T-cell (primary cell): Measurements from ENCODE around the gene TENM3. TPM values are rescaled to one million over a fixed set of nuclear protein-coding genes. Genes with fewer than 3 reads are reported as not detected.

Experiments
- ATAC-seq, 4 experiments: fragments of 200-7000 bp in 3 of 4; fragments of 150-1000 bp in 1 of 4; cut with Tn5 transposase; replicated peaks in 1 of 4; 1 replicate in 3 of 4; 2 replicates in 1 of 4; pipeline ENCODE4 v1.10.0; 2021; ENCODE audit warnings: moderate library complexity in 3 of 4, mild to moderate bottlenecking in 2 of 4, moderate number of reproducible peaks in 1 of 4
- CTCF ChIA-PET, 2 donors: fragments of 300-600 bp; sonication (Branson Sonifier 250); formaldehyde crosslinking; loops; one replicate each; lab custom pipeline; 2022; ENCODE audit warnings: antibody characterized with exemption in 2 of 2; lab: Charles Lee
- POLR2A ChIA-PET, 2 donors: fragments of 300-600 bp; sonication (Branson Sonifier 250); formaldehyde crosslinking; loops; one replicate each; lab custom pipeline; 2022; ENCODE audit warnings: antibody characterized with exemption in 2 of 2; lab: Charles Lee
- DNase-seq, 35 experiments: peaks; one replicate each; pipeline versions ENCODE4 v3.0.0 to v3.0.0-alpha.2; 2013 to 2023
- H3K27ac ChIP-seq: one replicate; pipeline ENCODE4 v1.5.1; 2013; ENCODE audit warnings: low read length
- H3K27me3 ChIP-seq, 2 experiments: replicated peaks in 1 of 2; 1 replicate in 1 of 2; 2 replicates in 1 of 2; pipeline versions ENCODE4 v1.6.1 to v1.7.0; 2013; ENCODE audit warnings: low read length in 1 of 2, mixed read lengths in 1 of 2; ENCODE audit not compliant: control insufficient read depth in 2 of 2, insufficient read depth in 2 of 2; ENCODE audit errors: extremely low read depth in 1 of 2
- H3K36me3 ChIP-seq, 2 donors: 1 replicate in 1 of 2; 2 replicates in 1 of 2; pipeline versions ENCODE4 v1.6.1 to v1.7.0; 2013; ENCODE audit warnings: low read length in 1 of 2; ENCODE audit not compliant: control insufficient read depth in 2 of 2, insufficient read depth in 1 of 2; ENCODE audit errors: extremely low read depth in 1 of 2
- H3K4me1 ChIP-seq, 2 experiments: 1 replicate in 1 of 2; 2 replicates in 1 of 2; pipeline versions ENCODE4 v1.6.1 to v1.7.0; 2013; ENCODE audit warnings: low read length in 2 of 2, mixed read lengths in 1 of 2; ENCODE audit not compliant: insufficient read depth in 2 of 2, control insufficient read depth in 1 of 2; ENCODE audit errors: extremely low read depth in 1 of 2
- H3K4me3 ChIP-seq, 2 donors: 1 replicate in 1 of 2; 2 replicates in 1 of 2; pipeline versions ENCODE4 v1.5.1 to v1.7.0; 2013; ENCODE audit warnings: mild to moderate bottlenecking in 2 of 2, low read length in 1 of 2, moderate library complexity in 1 of 2; ENCODE audit not compliant: control insufficient read depth in 1 of 2; ENCODE audit errors: extremely low read depth in 1 of 2
- H3K9me3 ChIP-seq: 2 replicates; pipeline ENCODE4 v1.7.0; 2013
- H3K27ac Mint-ChIP-seq, 2 donors: one replicate each; pipeline ENCODE4 v1.8.0; 2020 to 2021; ENCODE audit warnings: mild to moderate bottlenecking in 2 of 2, mixed read lengths in 2 of 2
- H3K27me3 Mint-ChIP-seq, 2 donors: one replicate each; pipeline ENCODE4 v1.8.0; 2021 to 2022; ENCODE audit warnings: mixed read lengths in 2 of 2
- H3K36me3 Mint-ChIP-seq: one replicate; pipeline ENCODE4 v1.8.0; 2021; ENCODE audit warnings: mixed read lengths
- H3K4me1 Mint-ChIP-seq, 3 donors: one replicate each; pipeline ENCODE4 v1.8.0; 2020 to 2022; ENCODE audit warnings: mixed read lengths in 3 of 3, mild to moderate bottlenecking in 1 of 3
- H3K4me3 Mint-ChIP-seq, 3 donors: one replicate each; pipeline ENCODE4 v1.8.0; 2020 to 2022; ENCODE audit warnings: mild to moderate bottlenecking in 3 of 3, mixed read lengths in 3 of 3, moderate library complexity in 3 of 3
- H3K9me3 Mint-ChIP-seq, 3 donors: one replicate each; pipeline ENCODE4 v1.8.0; 2020 to 2022; ENCODE audit warnings: mixed read lengths in 3 of 3
- WGBS: methylation state at CpG from one replicate; pipeline ENCODE4 v1.1.5; 2013; ENCODE audit warnings: missing lambda C conversion rate; ENCODE audit not compliant: insufficient coverage; 5-methylcytosine and 5-hydroxymethylcytosine counted together
- total RNA-seq, 35 experiments: library from RNA in 6 of 35; stranded (reverse) in 6 of 35; fragments of 120-200 nt in 1 of 35; gene quantifications; one replicate each; pipeline versions ENCODE4 v1.2.1 to v1.2.4 and lab custom pipeline; 2013 to 2026

The TENM3 gene
- total RNA-seq, 5 donors from 2014 or later (not counting 1 experiment from before 2014, with no cell fraction given): 0.03 to 0.44 (median 0.16) TPM; not detected in 2

DNA sequence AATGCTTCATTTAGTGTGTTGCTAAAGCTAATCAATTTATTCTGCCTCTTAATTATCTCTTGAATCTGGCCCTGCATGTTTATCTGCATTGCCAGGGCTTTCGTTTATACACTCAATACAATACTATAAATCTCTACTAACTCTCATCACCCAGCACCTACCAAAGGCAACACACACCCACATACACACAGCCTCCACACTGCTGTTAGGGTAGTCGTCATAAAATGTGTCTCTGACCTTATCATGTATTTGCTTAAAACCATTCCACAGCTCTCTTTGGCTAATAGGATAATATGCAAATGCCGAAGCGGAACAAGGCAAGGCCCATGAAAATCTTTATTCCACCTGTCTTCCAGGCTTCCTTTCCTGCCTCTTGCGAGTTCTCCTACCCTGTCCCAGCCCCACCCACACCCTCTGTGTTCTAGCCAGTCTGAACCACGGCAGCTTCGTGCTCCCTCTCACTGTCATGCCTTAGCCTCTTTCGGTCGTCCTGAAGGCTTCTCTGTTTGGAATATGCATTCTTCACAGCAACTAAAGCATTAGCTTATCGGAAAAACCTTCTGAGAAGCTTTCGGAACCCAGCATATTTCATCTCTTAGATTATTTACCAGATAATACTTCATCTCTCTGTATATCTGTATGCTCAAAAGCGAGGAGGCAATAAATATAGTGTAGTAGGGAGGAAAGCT lies 333.5 kb downstream of the TENM3 start:
- WGBS: 68% methylated on average over 9 of the region's 12 CpGs
- H3K4me1 ChIP-seq: no peaks in the 10 kb centered on the region
- no peaks in the 10 kb centered on the region for H3K36me3 ChIP-seq
- Mint-ChIP-seq H3K4me1 (no peaks in the 10 kb centered on the region), H3K9me3 (no peaks in the 10 kb centered on the region), H3K4me3 (no peak overlapping the region), H3K36me3 (no peaks in the 10 kb centered on the region), H3K27me3 (peaks cover 0 to 5% of the 10 kb centered on the region in 2 donors), H3K27ac (no peak overlapping the region)
- no peaks in the 10 kb centered on the region for H3K9me3 ChIP-seq
- H3K4me3 ChIP-seq: no peak overlapping the region
- H3K27me3 ChIP-seq: no peaks in the 10 kb centered on the region
- H3K27ac ChIP-seq: no peak overlapping the region
- CTCF ChIA-PET: interaction anchor here in 1 of 2 donors (0.6 kb wide), 1 partner anchor 22 kb away, joined by 3 read pairs; no protein-coding TSS in a partner anchor
- no peak for ATAC-seq
- DNase-seq: no peak
- POLR2A ChIA-PET: interaction anchor here in 1 of 2 donors (0.6 kb wide), 1 partner anchor 9 kb away, joined by 4 read pairs; no protein-coding TSS in a partner anchor

DNA sequence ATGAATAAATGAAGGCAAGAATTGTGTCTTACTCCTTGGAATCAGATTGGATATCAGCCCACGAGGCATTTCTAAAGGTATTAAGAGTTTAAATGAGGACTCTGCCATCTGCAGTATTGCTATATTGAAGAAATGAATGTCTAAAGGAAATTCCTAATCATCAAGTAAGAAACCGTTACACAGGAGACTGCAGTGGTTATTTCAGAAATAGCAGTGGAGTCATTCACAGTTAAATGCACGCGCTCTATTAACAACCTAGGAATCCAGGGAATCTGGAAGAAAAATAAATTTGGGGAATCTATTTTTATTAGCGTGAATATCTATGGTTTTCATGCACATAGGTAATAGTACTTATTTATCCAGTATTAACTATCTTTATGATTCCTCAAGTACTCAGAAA lies 334.2 kb downstream of the TENM3 start:
- Mint-ChIP-seq H3K4me1 (no peaks in the 10 kb centered on the region), H3K4me3 (no peak overlapping the region), H3K36me3 (no peaks in the 10 kb centered on the region), H3K9me3 (no peaks in the 10 kb centered on the region), H3K27ac (no peak overlapping the region), H3K27me3 (peaks cover 2 to 5% of the 10 kb centered on the region in 2 donors)
- H3K27ac ChIP-seq: no peak overlapping the region
- no peaks in the 10 kb centered on the region for H3K36me3 ChIP-seq
- no peaks in the 10 kb centered on the region for H3K4me1 ChIP-seq
- no peak for ATAC-seq
- H3K27me3 ChIP-seq: no peaks in the 10 kb centered on the region
- no peak for DNase-seq
- WGBS: no CpG with 5 or more reads among the region's 5 CpGs
- ChIA-PET CTCF (no interaction called here), POLR2A (no interaction called here)
- no peak overlapping the region for H3K4me3 ChIP-seq
- H3K9me3 ChIP-seq: no peaks in the 10 kb centered on the region

DNA sequence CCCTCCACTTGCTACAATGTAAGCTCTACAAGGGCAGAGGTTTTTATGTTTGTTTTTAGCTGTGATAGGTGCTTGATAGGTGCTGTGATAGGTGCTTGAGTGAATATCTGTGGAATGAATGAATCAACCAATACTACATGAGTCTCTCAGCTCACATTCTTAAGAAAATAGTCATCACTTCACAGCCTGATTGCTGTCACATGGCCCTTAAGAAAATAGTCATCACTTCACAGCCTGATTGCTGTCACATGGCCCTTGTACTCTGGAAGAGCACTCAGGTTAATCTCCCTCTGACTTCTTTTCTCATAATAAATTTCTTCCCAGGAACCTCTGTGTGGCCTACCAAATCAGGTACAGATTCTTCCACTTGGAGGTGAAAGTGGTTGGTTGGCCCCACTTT lies 335.2 kb downstream of the TENM3 start:
- POLR2A ChIA-PET: no interaction called here
- no peak overlapping the region for H3K27ac ChIP-seq
- ATAC-seq (no peak), DNase-seq (no peak)
- H3K4me3 ChIP-seq: no peak overlapping the region
- H3K9me3 Mint-ChIP-seq: no peaks in the 10 kb centered on the region
- H3K27me3 ChIP-seq: no peaks in the 10 kb centered on the region
- no peak overlapping the region for H3K27ac Mint-ChIP-seq
- H3K36me3 ChIP-seq: no peaks in the 10 kb centered on the region
- CTCF ChIA-PET: no interaction called here
- H3K27me3 Mint-ChIP-seq: peaks cover 2 to 5% of the 10 kb centered on the region in 2 donors
- no peaks in the 10 kb centered on the region for H3K4me1 Mint-ChIP-seq
- H3K36me3 Mint-ChIP-seq: no peaks in the 10 kb centered on the region
- no peaks in the 10 kb centered on the region for H3K9me3 ChIP-seq
- no peaks in the 10 kb centered on the region for H3K4me1 ChIP-seq
- no peak overlapping the region for H3K4me3 Mint-ChIP-seq

DNA sequence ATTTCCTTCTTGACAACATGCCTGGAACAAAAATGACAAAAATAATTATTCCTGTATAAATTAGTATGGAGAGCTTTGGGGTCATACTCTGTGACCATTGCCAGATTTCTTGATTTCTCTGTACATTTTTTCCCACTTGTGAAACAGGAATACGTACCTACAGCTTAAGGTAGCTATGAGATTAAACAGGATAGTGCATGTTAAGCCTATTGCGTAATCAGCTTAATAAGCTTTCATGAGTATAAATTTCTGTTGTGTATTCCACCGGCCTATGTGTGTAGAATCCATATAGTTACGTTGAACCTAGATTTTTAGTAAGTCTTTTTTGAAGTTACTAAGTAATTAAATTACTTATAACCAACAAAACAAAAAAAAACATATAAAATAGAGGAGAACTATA lies 339.0 kb downstream of the TENM3 start:
- Histone ChIP-seq H3K4me3 (no peak overlapping the region), H3K4me1 (no peaks in the 10 kb centered on the region), H3K27me3 (no peaks in the 10 kb centered on the region), H3K27ac (no peak overlapping the region), H3K36me3 (no peaks in the 10 kb centered on the region), H3K9me3 (no peaks in the 10 kb centered on the region)
- Mint-ChIP-seq H3K4me3 (no peak overlapping the region), H3K27me3 (peaks cover 2 to 8% of the 10 kb centered on the region in 2 donors), H3K9me3 (no peaks in the 10 kb centered on the region), H3K4me1 (no peaks in the 10 kb centered on the region), H3K27ac (no peak overlapping the region), H3K36me3 (no peaks in the 10 kb centered on the region)
- DNase-seq (no peak), ATAC-seq (no peak)
- ChIA-PET CTCF (no interaction called here), POLR2A (no interaction called here)
- WGBS: 83% methylated on average over 1 of the region's 4 CpGs

DNA sequence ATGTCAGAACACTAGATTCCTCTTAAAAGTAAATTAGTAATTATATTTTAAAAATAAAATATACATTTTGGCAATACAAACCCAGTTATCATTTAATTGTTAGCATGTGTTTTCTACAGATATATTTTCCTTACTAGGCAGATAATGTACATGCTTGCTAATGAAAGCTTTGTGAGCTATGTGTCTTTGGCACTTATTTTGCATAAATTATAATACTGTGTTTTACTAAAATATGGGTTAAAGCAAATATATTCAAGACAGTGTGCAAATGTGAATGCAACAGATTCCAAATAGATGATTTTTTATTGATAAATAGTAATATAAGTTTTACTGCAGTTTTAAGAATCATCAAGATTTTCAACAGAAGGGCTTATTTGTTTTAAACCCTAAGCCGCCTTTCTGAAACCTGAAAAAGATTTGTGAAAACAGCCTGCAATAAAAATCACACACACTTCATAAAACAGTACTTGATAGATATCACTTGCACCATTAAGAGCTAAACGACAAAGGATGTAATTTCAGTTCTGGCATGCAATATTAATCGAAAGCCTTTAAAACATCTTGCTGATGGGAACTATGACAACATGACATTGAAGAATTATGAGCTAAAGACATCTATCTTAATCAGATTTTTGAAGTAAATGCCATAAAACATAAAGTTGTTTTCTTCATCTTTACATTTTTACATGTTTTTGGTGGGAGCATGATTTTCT lies 340.7 kb downstream of the TENM3 start:
- Mint-ChIP-seq H3K27ac (no peak overlapping the region), H3K36me3 (no peaks in the 10 kb centered on the region), H3K4me3 (no peak overlapping the region), H3K4me1 (no peaks in the 10 kb centered on the region), H3K9me3 (peaks cover 0 to 4% (median 0%) of the 10 kb centered on the region in 3 donors), H3K27me3 (peaks cover 2 to 6% of the 10 kb centered on the region in 2 donors)
- no peaks in the 10 kb centered on the region for H3K9me3 ChIP-seq
- no peaks in the 10 kb centered on the region for H3K27me3 ChIP-seq
- DNase-seq (no peak), ATAC-seq (no peak)
- H3K27ac ChIP-seq: no peak overlapping the region
- WGBS: no CpG with 5 or more reads among the region's 3 CpGs
- no peak overlapping the region for H3K4me3 ChIP-seq
- H3K4me1 ChIP-seq: no peaks in the 10 kb centered on the region
- POLR2A ChIA-PET: interaction anchor here in 1 of 2 donors (0.6 kb wide), 1 partner anchor 1271 kb away, joined by 3 read pairs; no protein-coding TSS in a partner anchor
- CTCF ChIA-PET: no interaction called here
- H3K36me3 ChIP-seq: no peaks in the 10 kb centered on the region

DNA sequence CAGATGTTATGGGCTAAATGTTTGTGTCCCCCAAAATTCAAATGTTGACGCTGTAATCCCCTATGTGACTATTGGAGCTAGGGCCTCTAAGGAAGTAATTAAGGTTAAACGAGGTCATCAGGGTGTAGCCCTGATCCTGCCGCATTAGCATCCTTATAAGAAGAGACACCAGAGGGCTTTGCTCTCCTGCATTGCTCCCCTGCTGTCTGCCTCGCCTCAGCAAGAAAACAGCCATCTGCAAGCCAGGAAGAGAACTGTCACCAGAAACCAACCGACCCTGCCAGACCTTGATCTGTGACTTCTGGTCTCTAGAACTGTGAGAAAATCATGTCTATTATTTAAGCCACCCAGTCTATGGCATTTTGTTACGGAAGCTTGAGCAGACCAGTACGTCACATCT lies 342.1 kb downstream of the TENM3 start:
- 88% methylated on average over 3 of the region's 7 CpGs for WGBS
- H3K9me3 Mint-ChIP-seq: peaks cover 0 to 4% (median 0%) of the 10 kb centered on the region in 3 donors
- H3K27ac Mint-ChIP-seq: no peak overlapping the region
- H3K27me3 ChIP-seq: no peaks in the 10 kb centered on the region
- DNase-seq (no peak), ATAC-seq (no peak)
- no peak overlapping the region for H3K4me3 ChIP-seq
- POLR2A ChIA-PET: interaction anchor here in 1 of 2 donors (1.2 kb wide), 1 partner anchor 9 kb away, joined by 4 read pairs; no protein-coding TSS in a partner anchor
- no peak overlapping the region for H3K4me3 Mint-ChIP-seq
- no peaks in the 10 kb centered on the region for H3K4me1 ChIP-seq
- H3K27me3 Mint-ChIP-seq: peaks cover 2 to 6% of the 10 kb centered on the region in 2 donors
- no peaks in the 10 kb centered on the region for H3K9me3 ChIP-seq
- H3K36me3 ChIP-seq: no peaks in the 10 kb centered on the region
- H3K27ac ChIP-seq: no peak overlapping the region
- no peaks in the 10 kb centered on the region for H3K4me1 Mint-ChIP-seq
- CTCF ChIA-PET: interaction anchor here in 1 of 2 donors (0.5 kb wide), 1 partner anchor 15 kb away, joined by 3 read pairs; no protein-coding TSS in a partner anchor
- H3K36me3 Mint-ChIP-seq: no peaks in the 10 kb centered on the region
